NOMO-1 (cell line): Measurements from ENCODE around the gene DPM1.

Source experiments
- DNase-seq, 2 experiments: peaks; one replicate each; lab custom pipeline; 2025; ENCODE audit not compliant: unreplicated experiment in 2 of 2; lab: John Stamatoyannopoulos, UW

The DPM1 gene

DNA sequence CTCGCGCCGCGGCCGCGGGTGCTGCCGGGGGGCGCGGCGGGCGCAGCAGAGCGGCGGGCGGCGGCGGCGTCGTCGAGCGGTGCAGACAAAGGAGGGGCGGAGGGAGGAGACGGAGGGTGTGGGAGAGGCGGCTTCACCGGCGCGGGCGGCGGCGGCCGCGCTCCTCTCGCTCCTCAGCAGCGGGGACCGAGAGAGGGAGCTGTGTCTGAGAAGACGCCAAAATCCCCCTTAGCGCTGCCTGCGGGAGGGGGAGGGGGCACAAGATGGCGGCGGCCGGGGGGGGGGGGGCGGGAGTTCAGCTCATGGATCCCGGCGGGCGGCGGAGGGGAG, 27.4 kb downstream of the DPM1 start:
- peak in 1 of 2 experiments; percentile 29 for DNase-seq

- DNase-seq, result no peak
Measured at GRCh38 chr20:50930139-50930975, 28.0 kb downstream of the DPM1 start.

- DNase-seq, result peak; percentile 93 to 96
Measured at GRCh38 chr20:50929299-50930138, 28.8 kb downstream of the DPM1 start.

- DNase-seq, result no peak
Measured at GRCh38 chr20:50928469-50928868, 29.9 kb downstream of the DPM1 start.

DNA sequence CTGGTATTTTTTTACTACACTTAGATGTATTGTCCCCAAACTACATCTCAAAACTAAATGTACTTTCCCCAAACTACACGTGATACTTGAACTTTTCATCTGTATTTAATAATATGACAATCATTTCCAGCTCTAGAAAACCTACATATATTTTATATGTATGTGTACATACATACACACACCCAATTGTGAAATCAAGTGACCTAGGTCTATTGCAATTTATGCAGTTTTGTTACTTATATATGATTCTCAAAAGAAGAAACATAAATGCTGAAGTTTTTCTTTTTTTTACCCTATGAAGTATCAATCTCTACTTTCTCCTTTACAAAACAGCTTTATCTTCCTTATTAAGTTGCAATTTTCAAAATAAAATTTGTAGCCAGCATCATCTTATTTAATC, 31.8 kb downstream of the DPM1 start:
- no peak for DNase-seq

DNA sequence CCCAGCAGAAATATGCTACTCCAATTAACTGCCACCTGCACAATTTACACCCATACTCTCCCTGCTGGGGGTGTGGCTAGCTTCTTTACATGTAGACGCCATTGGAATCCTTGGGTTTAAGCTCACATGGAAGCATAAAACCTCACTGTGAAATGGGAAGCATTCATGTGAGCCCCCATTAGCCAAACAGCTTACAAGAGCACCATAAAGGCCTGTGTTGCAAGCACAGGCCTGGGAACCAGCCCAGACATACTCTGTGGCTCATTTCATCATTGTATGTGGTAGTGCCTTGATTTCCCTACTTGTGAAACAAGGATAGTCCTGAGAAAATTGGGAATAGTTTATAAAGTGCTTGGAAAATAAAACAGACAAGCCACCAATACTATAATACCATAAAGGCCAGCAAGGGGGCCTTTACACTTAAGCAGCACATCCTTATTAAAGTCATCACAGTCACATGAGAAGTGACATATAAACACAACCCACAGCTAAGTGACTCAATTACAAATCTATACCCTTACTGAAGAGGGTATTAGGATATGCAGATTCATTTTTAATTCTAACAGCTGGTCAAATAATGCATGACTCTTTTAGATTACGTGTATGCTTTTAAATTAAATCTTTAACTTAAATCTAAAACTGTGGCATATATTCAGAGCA, 33.9 kb downstream of the DPM1 start:
- no peak for DNase-seq

- DNase-seq, result no peak
Measured at GRCh38 chr20:50921803-50922501, 36.4 kb downstream of the DPM1 start.

DNA sequence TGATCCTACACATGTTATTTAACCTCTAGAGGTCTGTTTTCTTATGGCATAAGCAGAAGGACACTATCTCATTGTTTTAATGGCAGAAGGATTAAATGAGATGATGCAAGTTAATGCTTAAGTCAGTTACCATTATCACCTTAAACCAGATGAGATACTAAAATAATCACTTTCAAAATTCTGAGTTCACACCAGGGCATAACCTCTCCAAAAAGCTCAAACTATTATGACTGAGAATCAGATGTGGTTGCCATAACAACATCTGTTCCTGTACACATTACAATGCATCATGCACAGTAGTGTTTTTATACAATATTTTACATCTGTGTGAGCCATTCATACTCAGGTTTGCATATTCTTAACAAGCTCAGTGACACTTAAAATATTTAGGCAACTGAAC, 37.3 kb downstream of the DPM1 start:
- no peak for DNase-seq

DNA sequence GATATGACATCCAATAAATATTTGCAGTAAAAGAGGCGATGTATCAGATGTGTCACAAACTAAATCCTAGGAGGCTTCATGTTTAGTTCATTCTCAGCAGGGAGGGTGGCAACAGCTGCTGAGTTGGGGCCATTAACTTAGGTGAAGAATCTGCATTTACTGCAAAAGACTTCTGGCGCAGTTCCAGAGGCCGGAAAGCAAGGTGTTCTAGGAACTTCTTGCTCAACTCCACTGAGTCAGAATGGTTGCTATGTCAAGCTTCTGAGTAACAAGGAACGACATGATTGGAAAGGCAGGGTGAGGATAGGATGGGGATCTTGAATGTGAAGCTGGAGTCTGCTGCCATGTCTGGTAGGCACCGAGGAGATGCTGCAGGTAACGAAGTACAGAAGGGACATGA, 38.8 kb downstream of the DPM1 start:
- DNase-seq, result no peak

DNA sequence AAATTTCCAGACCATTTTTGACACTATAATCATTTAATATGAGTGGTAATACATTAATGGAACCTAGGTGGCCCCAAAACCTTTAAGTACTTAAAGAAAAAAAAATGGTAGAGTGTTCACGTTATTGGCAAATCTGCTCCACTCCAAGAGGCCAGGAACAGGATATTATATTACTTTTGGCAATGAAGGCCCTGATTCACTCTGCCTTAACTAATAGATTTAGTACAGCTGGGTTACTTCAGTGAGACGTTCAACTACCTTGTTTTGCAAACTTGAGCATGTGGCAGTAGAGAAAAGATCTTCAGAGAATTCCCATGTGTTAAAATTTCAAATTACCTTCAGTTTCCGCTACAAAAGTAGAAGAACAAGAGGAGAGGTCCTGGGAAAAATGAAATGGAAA, 39.9 kb downstream of the DPM1 start:
- DNase-seq, result no peak

DNA sequence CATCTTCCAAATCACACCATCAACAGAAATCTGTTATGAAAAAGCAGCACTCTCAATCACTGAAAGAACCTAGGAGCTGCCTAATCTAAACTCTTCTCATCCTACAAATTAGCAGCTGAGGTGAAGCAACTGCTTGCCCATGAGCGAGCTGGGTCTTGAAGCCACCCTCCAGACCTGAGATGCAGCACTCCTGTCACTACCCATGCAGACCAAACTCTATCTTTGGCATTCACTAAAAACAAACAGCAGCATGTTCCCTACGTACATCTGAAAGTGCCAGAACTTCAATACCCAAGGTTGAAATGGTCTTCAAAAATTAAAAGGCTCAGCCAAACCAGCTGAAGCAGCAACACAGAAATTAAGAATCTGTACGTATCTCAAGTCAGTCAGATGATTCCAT, 41.4 kb downstream of the DPM1 start:
- DNase-seq, result no peak

DNA sequence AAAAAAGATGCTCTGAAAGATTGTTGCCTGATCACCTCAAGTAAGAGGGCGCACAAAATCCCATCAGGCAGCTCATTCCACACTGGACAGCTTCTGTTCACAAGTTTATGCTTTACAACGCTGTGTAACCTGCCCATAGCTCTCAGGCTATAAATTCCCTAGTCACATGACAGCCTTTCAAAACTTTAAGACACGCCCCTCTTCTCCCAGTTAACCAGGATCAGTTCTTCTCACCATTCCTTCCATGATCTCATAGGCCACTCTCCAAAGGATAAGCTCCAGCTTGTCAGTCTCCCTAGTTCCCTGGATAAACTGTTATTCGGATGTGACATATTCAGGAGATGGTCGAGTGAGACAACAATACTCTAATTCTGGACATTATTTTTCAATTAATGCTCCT, 42.1 kb downstream of the DPM1 start:
- DNase-seq, result no peak

GRCh38 chr20:50915424-50915823, 42.9 kb downstream of the DPM1 start:
- DNase-seq, result no peak

DNA sequence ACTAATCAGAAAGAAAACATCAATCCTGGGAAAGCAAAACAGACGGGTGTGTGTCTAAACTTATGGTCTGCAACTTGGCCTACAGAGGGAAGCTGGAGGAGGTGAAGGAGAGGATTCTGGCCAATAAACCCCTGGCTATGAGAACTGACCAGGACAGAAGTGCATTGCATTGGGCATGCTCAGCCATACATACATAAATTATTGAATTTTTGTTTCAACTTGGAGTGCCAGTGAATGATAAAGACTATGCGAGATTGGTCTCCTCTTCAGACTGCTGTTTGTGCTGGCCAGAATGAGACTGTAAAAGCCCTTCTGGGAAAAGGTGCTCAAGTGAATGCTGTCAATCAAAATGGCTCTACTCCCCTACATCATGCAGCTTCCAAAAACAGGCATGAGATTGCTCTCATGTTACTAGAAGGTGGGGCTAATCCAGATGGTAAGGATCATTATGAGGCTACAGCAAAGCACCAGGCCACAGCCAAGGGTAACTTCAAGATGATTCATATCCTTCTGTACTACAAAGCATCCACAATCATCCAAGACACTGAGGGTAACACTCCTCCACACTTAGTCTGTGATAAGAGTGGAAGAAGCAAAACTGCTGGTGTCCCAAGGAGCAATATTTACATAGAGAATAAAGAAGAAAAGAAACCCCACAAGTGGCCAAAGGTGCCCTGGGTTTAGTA, 44.5 kb downstream of the DPM1 start:
- no peak for DNase-seq

DNA sequence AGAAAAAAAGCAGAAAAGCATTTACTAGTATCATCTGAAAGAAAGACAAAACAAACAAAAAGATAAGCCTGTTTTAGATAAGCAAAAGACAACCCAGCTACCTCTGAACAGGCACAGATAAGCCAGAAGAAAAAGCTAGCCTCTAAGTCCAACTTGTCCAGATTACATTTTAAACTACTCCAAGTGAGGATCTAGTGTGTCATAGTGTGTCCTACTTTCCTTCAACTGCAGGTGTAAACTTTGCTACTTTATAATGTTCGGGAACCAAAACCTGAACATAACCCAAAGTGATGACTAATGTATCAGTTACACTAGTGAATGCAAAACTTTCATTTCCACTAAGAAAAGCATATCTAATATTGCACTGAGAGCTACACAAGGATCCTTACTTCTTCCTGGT, 46.6 kb downstream of the DPM1 start:
- no peak for DNase-seq

DNA sequence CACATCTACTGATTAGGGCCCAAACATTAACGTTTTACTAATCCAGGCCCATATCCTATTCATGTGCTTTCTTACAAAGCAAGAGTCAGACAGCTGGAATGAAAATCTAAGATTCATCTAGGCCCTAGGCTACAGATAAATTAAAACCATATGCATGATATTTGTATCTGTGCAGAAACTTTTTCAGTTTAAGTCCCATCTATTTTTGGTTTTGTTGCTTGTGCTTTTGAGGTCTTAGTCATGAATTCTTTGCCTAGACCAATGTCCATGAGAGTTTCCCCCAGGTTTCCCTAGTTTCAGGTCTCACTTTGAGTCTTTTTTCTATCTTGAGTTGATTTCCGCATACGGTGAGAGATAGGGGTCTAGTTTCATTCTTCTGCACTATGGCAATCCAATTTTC, 47.3 kb downstream of the DPM1 start:
- DNase-seq, result no peak

DNA sequence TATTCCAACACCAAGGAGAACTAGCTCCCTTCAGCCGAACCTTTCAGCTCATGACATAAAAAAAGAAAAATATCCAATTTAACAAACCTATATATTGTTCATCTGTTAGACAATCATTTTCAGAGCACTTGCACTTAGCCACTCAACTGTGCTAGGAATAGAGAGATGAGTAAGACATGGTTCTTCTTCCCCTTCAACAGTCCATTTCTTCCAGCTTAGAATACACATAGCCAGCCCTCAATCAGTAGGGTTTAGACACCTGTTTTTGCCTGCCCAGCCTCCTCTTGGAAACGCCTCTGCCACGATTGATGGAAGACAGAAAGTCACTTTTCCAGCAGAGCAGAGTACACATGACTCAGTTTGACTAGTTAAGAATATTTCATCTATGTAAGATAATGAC, 48.9 kb downstream of the DPM1 start:
- no peak for DNase-seq

- no peak for DNase-seq
Measured at GRCh38 chr20:50904067-50904570, 54.2 kb downstream of the DPM1 start.

DNA sequence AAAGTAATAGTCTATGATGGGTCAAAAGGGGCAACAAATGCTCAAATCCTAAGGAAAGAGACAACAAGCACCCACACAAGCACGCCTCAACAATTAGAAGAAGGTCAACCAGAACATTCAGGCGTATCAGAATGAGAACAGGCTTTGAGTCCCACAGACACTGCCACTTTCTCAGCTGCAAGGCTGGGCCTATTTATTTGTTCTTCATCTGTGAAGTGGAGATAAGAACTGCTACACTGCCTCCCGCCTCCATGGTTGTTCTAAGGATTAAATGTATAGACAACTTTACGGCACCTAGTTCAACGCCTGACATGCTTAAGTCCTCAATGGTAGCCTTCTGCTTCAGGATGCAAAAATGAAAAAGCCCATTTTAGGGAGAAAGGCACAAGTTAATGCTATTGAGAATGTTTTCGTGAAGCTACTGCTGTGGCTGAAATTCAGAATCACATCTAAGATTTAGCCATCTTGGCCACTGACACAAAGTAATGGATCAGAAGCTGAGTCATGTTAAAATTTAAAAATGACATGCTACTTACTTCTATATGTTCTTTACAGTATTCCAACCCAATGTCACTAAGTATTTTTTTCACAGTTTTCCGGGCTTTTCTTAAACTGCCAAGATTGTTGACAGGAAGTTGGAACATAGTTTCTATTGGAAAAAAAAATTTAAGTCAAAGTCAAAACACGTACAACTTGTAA, 54.8 kb downstream of the DPM1 start:
- no peak for DNase-seq

- no peak for DNase-seq
Measured at GRCh38 chr20:50901301-50901700, 57.0 kb downstream of the DPM1 start.
